K562 (cell line): ENCODE data around the gene ELF5. TPM values are rescaled to one million over a fixed set of nuclear protein-coding genes. Genes with fewer than 3 reads are reported as not detected.

ENCODE experiments used
- ATAC-seq: fragments of 200-7000 bp; cut with Tn5 transposase; 3 replicates; pipeline ENCODE4 v1.9.1; 2020; ENCODE audit warnings: moderate library complexity
- BruUV-seq: library from RNA; stranded (reverse); fragments of 400-500 nt; replicated peaks from 2 replicates; lab custom pipeline; 2021; lab: Mats Ljungman, UMichigan
- CTCF ChIA-PET: fragments of 300-600 bp; formaldehyde crosslinking; extraction: SDS; loops from one replicate; lab custom pipeline; 2021; ENCODE audit warnings: low intra/inter-chr PET ratio; lab: Yijun Ruan, JAX
- POLR2A ChIA-PET: fragments of 300-600, 350-650 bp; sonication (Branson Sonifier 250); formaldehyde crosslinking; extraction: SDS; loops from one replicate; lab custom pipeline; 2021; ENCODE audit warnings: antibody characterized with exemption, inconsistent platforms; lab: Yijun Ruan, JAX
- DNase-seq, 4 experiments: peaks; one replicate each; pipeline versions ENCODE4 v3.0.0 to v3.0.0-alpha.2; 2011 to 2018; ENCODE audit warnings: low spot score in 3 of 4, mixed read lengths in 3 of 4; ENCODE audit errors: extremely low read depth in 1 of 4
- FAIRE-seq: peaks from 2 replicates; lab custom pipeline; 2011; peaks lifted over from hg19 to GRCh38; lab: Jason Lieb, UNC
- H2AFZ ChIP-seq: 2 replicates; pipeline ENCODE4 v1.6.0; 2011; ENCODE audit warnings: low read depth, low read length, control low read depth, inconsistent platforms
- H3K27ac ChIP-seq: fragments of 200-600 bp; 3 replicates; pipeline ENCODE4 v1.8.0; 2011; ENCODE audit warnings: low read depth, mild to moderate bottlenecking, control low read depth, inconsistent platforms, low read length, moderate library complexity, mixed read lengths; ENCODE audit errors: extremely low read depth
- H3K27me3 ChIP-seq, 2 experiments: fragments of 300-600 bp in 1 of 2; 2 replicates in 1 of 2; 3 replicates in 1 of 2; pipeline versions ENCODE4 v1.6.0 to v1.8.0; 2011; ENCODE audit warnings: inconsistent platforms in 2 of 2, low read length in 2 of 2, mild to moderate bottlenecking in 1 of 2, mixed read lengths in 1 of 2, moderate library complexity in 1 of 2; ENCODE audit not compliant: control insufficient read depth in 2 of 2, insufficient read depth in 2 of 2
- H3K36me3 ChIP-seq: fragments of 300-600 bp; 3 replicates; pipeline ENCODE4 v1.8.0; 2011; ENCODE audit warnings: mild to moderate bottlenecking, low read length, inconsistent platforms; ENCODE audit not compliant: control insufficient read depth, insufficient read depth
- H3K4me1 ChIP-seq, 2 experiments: fragments of 200-600 bp in 1 of 2; replicated peaks in 1 of 2; 2 replicates in 1 of 2; 3 replicates in 1 of 2; pipeline versions ENCODE4 v1.5.1 to v1.8.0; 2011; ENCODE audit warnings: inconsistent platforms in 2 of 2, low read length in 2 of 2, mild to moderate bottlenecking in 1 of 2, mixed read lengths in 1 of 2, moderate library complexity in 1 of 2; ENCODE audit not compliant: control insufficient read depth in 2 of 2, insufficient read depth in 2 of 2
- H3K4me2 ChIP-seq: 2 replicates; pipeline ENCODE4 v1.6.1; 2011; ENCODE audit warnings: low read length, control low read depth, inconsistent platforms, mixed read lengths; ENCODE audit not compliant: insufficient read depth
- H3K4me3 ChIP-seq: fragments of 200-600 bp; sonication (generic), shearing (Covaris generic); 2 replicates; pipeline ENCODE4 v1.5.1; 2016; ENCODE audit warnings: control low read depth, inconsistent platforms
- H3K79me2 ChIP-seq: fragments of 200-600 bp; 3 replicates; pipeline ENCODE4 v1.8.0; 2011; ENCODE audit warnings: low read length, inconsistent platforms; ENCODE audit not compliant: control insufficient read depth, insufficient read depth
- H3K9ac ChIP-seq, 2 experiments: 2 replicates each; pipeline versions ENCODE4 v1.6.0 to v1.6.1; 2011; ENCODE audit warnings: low read depth in 2 of 2, low read length in 2 of 2, control low read depth in 1 of 2, inconsistent platforms in 1 of 2, mild to moderate bottlenecking in 1 of 2, mixed read lengths in 1 of 2; ENCODE audit not compliant: insufficient read depth in 1 of 2
- H3K9me1 ChIP-seq: one replicate; pipeline ENCODE4 v1.6.0; 2011; ENCODE audit warnings: inconsistent platforms, mild to moderate bottlenecking, low read length, moderate library complexity; ENCODE audit not compliant: control insufficient read depth, insufficient read depth
- H3K9me3 ChIP-seq: replicated peaks from 2 replicates; pipeline ENCODE4 v1.5.1; 2011; ENCODE audit warnings: low read depth, low read length, inconsistent platforms; ENCODE audit not compliant: control insufficient read depth, insufficient read depth
- H4K20me1 ChIP-seq: replicated peaks from 2 replicates; pipeline ENCODE4 v1.6.1; 2011; ENCODE audit warnings: low read length, inconsistent platforms, mixed read lengths; ENCODE audit not compliant: control insufficient read depth, insufficient read depth
- IRF2 ChIP-seq: sonication (generic); formaldehyde crosslinking; IDR thresholded peaks from 2 replicates; pipeline ENCODE4 v1.8.1; 2022; ENCODE audit warnings: mild to moderate bottlenecking, missing genetic modification reagents
- SRSF7 ChIP-seq: fragments of 200-400 bp; formaldehyde crosslinking; optimal IDR thresholded peaks from 2 replicates; pipeline ENCODE3; 2017; ENCODE audit warnings: mild to moderate bottlenecking, low read depth, low read length
- ZFP30 ChIP-seq: fragments of 250-450 bp; sonication (Bioruptor Pico); IDR thresholded peaks from 2 replicates; pipeline ENCODE4 v1.8.0; 2022; ENCODE audit warnings: moderate library complexity, mild to moderate bottlenecking, inconsistent platforms, borderline replicate concordance
- WGBS: fragments of 100-300 bp; shearing (Covaris generic); methylation state at CpG from one replicate; pipeline ENCODE4 v1.1.6; 2016; ENCODE audit warnings: low coverage, mixed read lengths; ENCODE audit not compliant: insufficient coverage; ENCODE audit errors: missing lambda C conversion rate; 5-methylcytosine and 5-hydroxymethylcytosine counted together
- in situ Hi-C: fragments of 300-500 bp; cut with MboI; formaldehyde crosslinking; loops from 4 replicates; pipeline ENCODE4 v1.15.0; 2018; ENCODE audit warnings: inconsistent platforms, mixed read lengths
- intact Hi-C: fragments of 100-400 bp; cut with micrococcal nuclease; formaldehyde crosslinking; loops from 2 replicates; pipeline ENCODE4 v1.14.2; 2022
- polyA plus RNA-seq, 8 experiments: library from polyadenylated mRNA; depleted of rRNA in 4 of 8; stranded (reverse) in 5 of 8; unstranded in 3 of 8; fragments of >200 nt; fragmentation: Nextera tagmentation in 2 of 8; fragmentation: Illumina TruSeq in 1 of 8; extraction: Ambion mirVana in 2 of 8; extraction: Trizol in 1 of 8; gene quantifications; 2 replicates each; pipeline versions ENCODE4 v1.2.1 to v1.2.3, GENCODE V29; 2011 to 2014; ENCODE audit warnings: inconsistent platforms in 1 of 8, missing spikeins in 1 of 8
- total RNA-seq, 7 experiments: library from RNA; depleted of rRNA in 6 of 7; stranded (reverse); fragments of >200 nt in 6 of 7; fragmentation: Illumina TruSeq in 2 of 7; extraction: Trizol in 2 of 7; gene quantifications; 2 replicates each; pipeline versions ENCODE4 v1.2.1 to v1.2.3, GENCODE V29; 2011 to 2021; ENCODE audit warnings: low replicate concordance in 1 of 7

Gene ELF5
- total and polyA plus RNA-seq, 9 of the 15 experiments (the other 6 are each of a cell fraction or from before 2014, with no cell fraction given), result not detected

DNA sequence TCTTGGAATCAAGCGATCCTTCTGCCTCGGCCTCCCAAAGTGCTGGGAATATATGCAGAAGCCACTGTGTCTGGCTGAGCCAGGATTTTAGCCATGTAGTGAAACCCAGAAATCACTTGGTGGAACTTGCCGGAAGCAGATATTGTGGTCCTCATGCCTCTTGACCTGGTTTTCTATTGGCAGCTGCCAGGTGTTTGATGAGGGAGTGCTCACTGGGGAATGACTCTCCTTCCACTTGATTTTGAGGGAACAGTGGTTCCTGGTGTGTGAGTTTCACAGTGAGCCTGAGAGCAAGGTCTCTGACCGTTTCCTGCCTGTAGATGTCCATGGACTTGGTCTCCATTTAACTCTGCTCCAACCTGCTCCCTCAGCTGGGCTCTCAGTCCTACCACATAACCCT lies 34.7 kb upstream of the ELF5 start:
- ChIA-PET CTCF (no interaction called here), POLR2A (interaction anchor here (0.8 to 1.1 kb wide), 2 partner anchors 11 to 17 kb away, joined by 3 read pairs; no protein-coding TSS in a partner anchor)
- Histone ChIP-seq H3K9me1 (no peaks in the 10 kb centered on the region), H3K4me3 (no peak overlapping the region), H3K4me2 (no peak overlapping the region), H3K4me1 (no peaks in the 10 kb centered on the region), H3K79me2 (no peaks in the 10 kb centered on the region), H3K9ac (no peak overlapping the region), H2AFZ (no peak overlapping the region), H3K9me3 (no peaks in the 10 kb centered on the region), H3K27me3 (peaks cover 9 to 40% of the 10 kb centered on the region in 2 experiments; a peak in 4 of 5 replicates), H4K20me1 (no peaks in the 10 kb centered on the region), H3K36me3 (no peaks in the 10 kb centered on the region), H3K27ac (no peak overlapping the region)
- intact Hi-C loops (no loop called here), in situ Hi-C loops (no loop called here)
- WGBS, result 14% methylated on average over 4 of the region's 4 CpGs
- BruUV-seq, result no TSS peak
- ATAC-seq, result no peak
- FAIRE-seq, result no peak
- no peak for TF ChIP-seq IRF2
- TF ChIP-seq SRSF7, result no peak
- no peak for DNase-seq

GRCh38 chr11:34546511-34547209 lies 33.1 kb upstream of the ELF5 start:
- H2AFZ ChIP-seq, result no peak overlapping the region
- POLR2A ChIA-PET, result interaction anchor here (1.0 to 1.4 kb wide), 4 partner anchors 21 to 44 kb away, joined by 3 to 4 read pairs (median 4); no protein-coding TSS in a partner anchor
- FAIRE-seq, result no peak
- no peak for TF ChIP-seq ZFP30

More at GRCh38 chr11:34546511-34547209, 33.1 kb upstream of the ELF5 start:
- no peak overlapping the region for H3K4me2 ChIP-seq
- 0% methylated on average over 6 of the region's 6 CpGs for WGBS
- CTCF ChIA-PET, result no interaction called here
- BruUV-seq, result no TSS peak
- no peaks in the 10 kb centered on the region for H4K20me1 ChIP-seq
- DNase-seq (no peak), ATAC-seq (no peak)
- no peaks in the 10 kb centered on the region for H3K9me1 ChIP-seq
- no peaks in the 10 kb centered on the region for H3K9me3 ChIP-seq
- intact Hi-C loops, result no loop called here
- H3K9ac ChIP-seq, result no peak overlapping the region
- peaks cover 9 to 45% of the 10 kb centered on the region in 2 experiments; a peak in 4 of 5 replicates for H3K27me3 ChIP-seq
- in situ Hi-C loops, result no loop called here
- no peaks in the 10 kb centered on the region for H3K79me2 ChIP-seq
- no peak overlapping the region for H3K27ac ChIP-seq
- H3K36me3 ChIP-seq, result no peaks in the 10 kb centered on the region
- no peaks in the 10 kb centered on the region for H3K4me1 ChIP-seq
- H3K4me3 ChIP-seq, result no peak overlapping the region
